ENCODE results near the gene TLR7. TPM values are rescaled to one million over a fixed set of nuclear protein-coding genes. Genes with fewer than 3 reads are reported as not detected.

The TLR7 gene
- total and polyA plus RNA-seq, 2 of the 13 experiments (the other 11 are each of a cell fraction or from before 2014, with no cell fraction given), result not detected

DNA sequence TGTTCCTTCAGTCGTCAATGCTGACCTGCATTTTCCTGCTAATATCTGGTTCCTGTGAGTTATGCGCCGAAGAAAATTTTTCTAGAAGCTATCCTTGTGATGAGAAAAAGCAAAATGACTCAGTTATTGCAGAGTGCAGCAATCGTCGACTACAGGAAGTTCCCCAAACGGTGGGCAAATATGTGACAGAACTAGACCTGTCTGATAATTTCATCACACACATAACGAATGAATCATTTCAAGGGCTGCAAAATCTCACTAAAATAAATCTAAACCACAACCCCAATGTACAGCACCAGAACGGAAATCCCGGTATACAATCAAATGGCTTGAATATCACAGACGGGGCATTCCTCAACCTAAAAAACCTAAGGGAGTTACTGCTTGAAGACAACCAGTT, 52.2 kb downstream of the TLR7 start:
- Histone ChIP-seq H3K4me1 (ENCODE audit: insufficient read depth, low read length) (no peaks in the 10 kb centered on the region), H3K9ac (ENCODE audit: insufficient read depth, low read depth, low read length) (no peak overlapping the region), H4K20me1 (ENCODE audit: insufficient read depth, low read length) (no peaks in the 10 kb centered on the region), H2AFZ (ENCODE audit: low read length) (no peak overlapping the region), H3K79me2 (ENCODE audit: insufficient read depth, low read length) (no peaks in the 10 kb centered on the region), H3K36me3 (replicated peaks in 1 of 2; ENCODE audit: control insufficient read depth in 1 of 2, insufficient read depth in 2 of 2, low read length in 2 of 2) (no peaks in the 10 kb centered on the region), H3K4me3 (replicated peaks in 1 of 3; ENCODE audit: insufficient read depth in 1 of 3, low read depth in 2 of 3, low read length in 3 of 3) (no peak overlapping the region), H3K4me2 (ENCODE audit: low read depth, low read length) (no peak overlapping the region), H3K27ac (ENCODE audit: extremely low read length, insufficient read depth, low read length) (no peak overlapping the region), H3K9me3 (ENCODE audit: low read length) (no peaks in the 10 kb centered on the region), H3K27me3 (ENCODE audit: control insufficient read depth in 1 of 2, insufficient read depth in 2 of 2, low read length in 2 of 2) (no peaks in the 10 kb centered on the region)
- no TSS peak for BruUV-seq (replicated peaks)
- in situ Hi-C loops (cut with HindIII; ENCODE audit: extremely low pct_ligation_motif_present, low pct_unique_long_range_greater_than_20kb) (no loop called here), intact Hi-C loops (cut with micrococcal nuclease; ENCODE audit: unreplicated experiment) (no loop called here)
- ATAC-seq (no peak), DNase-seq (ENCODE audit: low spot score) (no peak), FAIRE-seq (no peak)
- CTCF ChIA-PET (ENCODE audit: low intra/inter-chr PET ratio, low total read pairs), result no interaction called here
- 61% methylated on average over 10 of the region's 10 CpGs for WGBS (ENCODE audit: low lambda C conversion rate)
- POLR2A ChIA-PET, result no interaction called here
- TF ChIP-seq, protein P1, sequence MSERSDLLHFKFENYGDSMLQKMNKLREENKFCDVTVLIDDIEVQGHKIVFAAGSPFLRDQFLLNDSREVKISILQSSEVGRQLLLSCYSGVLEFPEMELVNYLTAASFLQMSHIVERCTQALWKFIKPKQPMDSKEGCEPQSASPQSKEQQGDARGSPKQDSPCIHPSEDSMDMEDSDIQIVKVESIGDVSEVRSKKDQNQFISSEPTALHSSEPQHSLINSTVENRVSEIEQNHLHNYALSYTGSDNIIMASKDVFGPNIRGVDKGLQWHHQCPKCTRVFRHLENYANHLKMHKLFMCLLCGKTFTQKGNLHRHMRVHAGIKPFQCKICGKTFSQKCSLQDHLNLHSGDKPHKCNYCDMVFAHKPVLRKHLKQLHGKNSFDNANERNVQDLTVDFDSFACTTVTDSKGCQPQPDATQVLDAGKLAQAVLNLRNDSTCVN (CRISPR knock-in tag; IDR thresholded peaks at IDR 0.05; ENCODE audit: borderline replicate concordance), result no peak
- TF ChIP-seq HDAC1 (CRISPR knock-in tag; IDR thresholded peaks at IDR 0.05), result no peak
- TF ChIP-seq ZNF230 (CRISPR knock-in tag; IDR thresholded peaks at IDR 0.05), result no peak
- TF ChIP-seq ZNF550 (CRISPR knock-in tag; IDR thresholded peaks at IDR 0.05; ENCODE audit: borderline replicate concordance), result no peak
- TF ChIP-seq ATAD3A (CRISPR knock-in tag; IDR thresholded peaks at IDR 0.05), result no peak
- TF ChIP-seq, protein P2, sequence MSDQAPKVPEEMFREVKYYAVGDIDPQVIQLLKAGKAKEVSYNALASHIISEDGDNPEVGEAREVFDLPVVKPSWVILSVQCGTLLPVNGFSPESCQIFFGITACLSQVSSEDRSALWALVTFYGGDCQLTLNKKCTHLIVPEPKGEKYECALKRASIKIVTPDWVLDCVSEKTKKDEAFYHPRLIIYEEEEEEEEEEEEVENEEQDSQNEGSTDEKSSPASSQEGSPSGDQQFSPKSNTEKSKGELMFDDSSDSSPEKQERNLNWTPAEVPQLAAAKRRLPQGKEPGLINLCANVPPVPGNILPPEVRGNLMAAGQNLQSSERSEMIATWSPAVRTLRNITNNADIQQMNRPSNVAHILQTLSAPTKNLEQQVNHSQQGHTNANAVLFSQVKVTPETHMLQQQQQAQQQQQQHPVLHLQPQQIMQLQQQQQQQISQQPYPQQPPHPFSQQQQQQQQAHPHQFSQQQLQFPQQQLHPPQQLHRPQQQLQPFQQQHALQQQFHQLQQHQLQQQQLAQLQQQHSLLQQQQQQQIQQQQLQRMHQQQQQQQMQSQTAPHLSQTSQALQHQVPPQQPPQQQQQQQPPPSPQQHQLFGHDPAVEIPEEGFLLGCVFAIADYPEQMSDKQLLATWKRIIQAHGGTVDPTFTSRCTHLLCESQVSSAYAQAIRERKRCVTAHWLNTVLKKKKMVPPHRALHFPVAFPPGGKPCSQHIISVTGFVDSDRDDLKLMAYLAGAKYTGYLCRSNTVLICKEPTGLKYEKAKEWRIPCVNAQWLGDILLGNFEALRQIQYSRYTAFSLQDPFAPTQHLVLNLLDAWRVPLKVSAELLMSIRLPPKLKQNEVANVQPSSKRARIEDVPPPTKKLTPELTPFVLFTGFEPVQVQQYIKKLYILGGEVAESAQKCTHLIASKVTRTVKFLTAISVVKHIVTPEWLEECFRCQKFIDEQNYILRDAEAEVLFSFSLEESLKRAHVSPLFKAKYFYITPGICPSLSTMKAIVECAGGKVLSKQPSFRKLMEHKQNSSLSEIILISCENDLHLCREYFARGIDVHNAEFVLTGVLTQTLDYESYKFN (CRISPR knock-in tag; conservative IDR thresholded peaks at IDR 0.05), result no peak
- no peak for TF ChIP-seq ZBTB7A (CRISPR knock-in tag; IDR thresholded peaks at IDR 0.05)
- TF ChIP-seq, protein P3, sequence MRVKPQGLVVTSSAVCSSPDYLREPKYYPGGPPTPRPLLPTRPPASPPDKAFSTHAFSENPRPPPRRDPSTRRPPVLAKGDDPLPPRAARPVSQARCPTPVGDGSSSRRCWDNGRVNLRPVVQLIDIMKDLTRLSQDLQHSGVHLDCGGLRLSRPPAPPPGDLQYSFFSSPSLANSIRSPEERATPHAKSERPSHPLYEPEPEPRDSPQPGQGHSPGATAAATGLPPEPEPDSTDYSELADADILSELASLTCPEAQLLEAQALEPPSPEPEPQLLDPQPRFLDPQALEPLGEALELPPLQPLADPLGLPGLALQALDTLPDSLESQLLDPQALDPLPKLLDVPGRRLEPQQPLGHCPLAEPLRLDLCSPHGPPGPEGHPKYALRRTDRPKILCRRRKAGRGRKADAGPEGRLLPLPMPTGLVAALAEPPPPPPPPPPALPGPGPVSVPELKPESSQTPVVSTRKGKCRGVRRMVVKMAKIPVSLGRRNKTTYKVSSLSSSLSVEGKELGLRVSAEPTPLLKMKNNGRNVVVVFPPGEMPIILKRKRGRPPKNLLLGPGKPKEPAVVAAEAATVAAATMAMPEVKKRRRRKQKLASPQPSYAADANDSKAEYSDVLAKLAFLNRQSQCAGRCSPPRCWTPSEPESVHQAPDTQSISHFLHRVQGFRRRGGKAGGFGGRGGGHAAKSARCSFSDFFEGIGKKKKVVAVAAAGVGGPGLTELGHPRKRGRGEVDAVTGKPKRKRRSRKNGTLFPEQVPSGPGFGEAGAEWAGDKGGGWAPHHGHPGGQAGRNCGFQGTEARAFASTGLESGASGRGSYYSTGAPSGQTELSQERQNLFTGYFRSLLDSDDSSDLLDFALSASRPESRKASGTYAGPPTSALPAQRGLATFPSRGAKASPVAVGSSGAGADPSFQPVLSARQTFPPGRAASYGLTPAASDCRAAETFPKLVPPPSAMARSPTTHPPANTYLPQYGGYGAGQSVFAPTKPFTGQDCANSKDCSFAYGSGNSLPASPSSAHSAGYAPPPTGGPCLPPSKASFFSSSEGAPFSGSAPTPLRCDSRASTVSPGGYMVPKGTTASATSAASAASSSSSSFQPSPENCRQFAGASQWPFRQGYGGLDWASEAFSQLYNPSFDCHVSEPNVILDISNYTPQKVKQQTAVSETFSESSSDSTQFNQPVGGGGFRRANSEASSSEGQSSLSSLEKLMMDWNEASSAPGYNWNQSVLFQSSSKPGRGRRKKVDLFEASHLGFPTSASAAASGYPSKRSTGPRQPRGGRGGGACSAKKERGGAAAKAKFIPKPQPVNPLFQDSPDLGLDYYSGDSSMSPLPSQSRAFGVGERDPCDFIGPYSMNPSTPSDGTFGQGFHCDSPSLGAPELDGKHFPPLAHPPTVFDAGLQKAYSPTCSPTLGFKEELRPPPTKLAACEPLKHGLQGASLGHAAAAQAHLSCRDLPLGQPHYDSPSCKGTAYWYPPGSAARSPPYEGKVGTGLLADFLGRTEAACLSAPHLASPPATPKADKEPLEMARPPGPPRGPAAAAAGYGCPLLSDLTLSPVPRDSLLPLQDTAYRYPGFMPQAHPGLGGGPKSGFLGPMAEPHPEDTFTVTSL (CRISPR knock-in tag; IDR thresholded peaks at IDR 0.05; ENCODE audit: borderline replicate concordance), result no peak
- TF ChIP-seq, protein P4, sequence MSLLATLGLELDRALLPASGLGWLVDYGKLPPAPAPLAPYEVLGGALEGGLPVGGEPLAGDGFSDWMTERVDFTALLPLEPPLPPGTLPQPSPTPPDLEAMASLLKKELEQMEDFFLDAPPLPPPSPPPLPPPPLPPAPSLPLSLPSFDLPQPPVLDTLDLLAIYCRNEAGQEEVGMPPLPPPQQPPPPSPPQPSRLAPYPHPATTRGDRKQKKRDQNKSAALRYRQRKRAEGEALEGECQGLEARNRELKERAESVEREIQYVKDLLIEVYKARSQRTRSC (CRISPR knock-in tag; IDR thresholded peaks at IDR 0.05; ENCODE audit: low read depth), result no peak
- TF ChIP-seq, protein P5, sequence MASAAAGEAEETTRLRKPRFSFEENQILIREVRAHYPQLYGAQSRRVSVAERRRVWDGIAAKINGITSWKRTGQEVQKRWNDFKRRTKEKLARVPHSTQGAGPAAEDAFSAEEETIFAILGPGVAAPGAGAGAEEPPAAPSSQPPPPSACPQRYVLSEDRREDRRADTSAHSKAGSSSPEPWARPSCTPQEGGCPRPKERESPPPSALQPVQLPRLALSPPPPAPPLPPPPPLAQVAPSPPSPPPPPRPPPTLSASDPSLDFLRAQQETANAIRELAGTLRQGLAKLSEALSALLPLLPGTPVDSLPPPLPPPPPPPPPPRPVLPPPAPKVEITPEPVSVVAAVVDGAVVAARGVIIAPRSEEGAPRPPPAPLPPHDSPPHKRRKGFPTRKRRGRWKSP (CRISPR knock-in tag; IDR thresholded peaks at IDR 0.05), result no peak

Data from HepG2 (cell line).